Measurements from ENCODE around the gene AMPD2.
A peak's percentile ranks its signal among the peaks of the same experiment; 100 is the strongest.

AMPD2 gene

GRCh38 chr1:109643385-109644230 lies 24.0 kb downstream of the AMPD2 start:
- no peak for DNase-seq (ENCODE audit: low read depth, low spot score)
- ChIA-PET CTCF (interaction anchor here (0.6 to 18.9 kb wide), 22 partner anchors 10 to 340 kb away, joined by 3 to 830 read pairs (median 5); partner anchors contain the start of genes AHCYL1, AMPD2, EPS8L3 and GNAI3), POLR2A (no interaction called here)
- no peak overlapping the region for H3K4me3 ChIP-seq (ENCODE audit: low read depth, low read length)
- peak; percentile 94 for TF ChIP-seq CTCF (IDR thresholded peaks at IDR 0.05; ENCODE audit: insufficient read depth, low read length, missing control alignments)

- CTCF ChIA-PET = interaction anchor here (1.2 to 18.9 kb wide), 6 partner anchors 8 to 339 kb away, joined by 3 to 830 read pairs (median 358); partner anchors contain the start of genes AHCYL1, AMPD2, GNAT2 and GPR61
- DNase-seq (ENCODE audit: low read depth, low spot score) = no peak
- POLR2A ChIA-PET = no interaction called here
- H3K4me3 ChIP-seq (ENCODE audit: low read depth, low read length) = no peak overlapping the region
- no peak for TF ChIP-seq CTCF (IDR thresholded peaks at IDR 0.05; ENCODE audit: insufficient read depth, low read length, missing control alignments)
Observed at GRCh38 chr1:109644670-109645069, 25.0 kb downstream of the AMPD2 start.

GRCh38 chr1:109649491-109649914 lies 29.9 kb downstream of the AMPD2 start:
- no peak for DNase-seq (ENCODE audit: low read depth, low spot score)
- no peak for TF ChIP-seq CTCF (IDR thresholded peaks at IDR 0.05; ENCODE audit: insufficient read depth, low read length, missing control alignments)
- CTCF ChIA-PET = interaction anchor here (0.9 to 16.1 kb wide), 9 partner anchors 10 to 336 kb away, joined by 3 to 344 read pairs (median 5); partner anchors contain the start of gene AHCYL1
- H3K4me3 ChIP-seq (ENCODE audit: low read depth, low read length) = no peak overlapping the region
- POLR2A ChIA-PET = no interaction called here

GRCh38 chr1:109650609-109651008 lies 31.0 kb downstream of the AMPD2 start:
- ChIA-PET POLR2A (no interaction called here), CTCF (interaction anchor here (0.7 to 16.1 kb wide), 14 partner anchors 9 to 333 kb away, joined by 3 to 344 read pairs (median 4); partner anchors contain the start of gene AHCYL1)
- TF ChIP-seq CTCF (IDR thresholded peaks at IDR 0.05; ENCODE audit: insufficient read depth, low read length, missing control alignments) = no peak
- no peak for DNase-seq (ENCODE audit: low read depth, low spot score)
- H3K4me3 ChIP-seq (ENCODE audit: low read depth, low read length) = no peak overlapping the region

GRCh38 chr1:109652402-109652801 lies 32.8 kb downstream of the AMPD2 start:
- TF ChIP-seq CTCF (IDR thresholded peaks at IDR 0.05; ENCODE audit: insufficient read depth, low read length, missing control alignments) = no peak
- no peak overlapping the region for H3K4me3 ChIP-seq (ENCODE audit: low read depth, low read length)
- ChIA-PET CTCF (interaction anchor here (0.8 to 16.1 kb wide), 8 partner anchors 9 to 359 kb away, joined by 3 to 344 read pairs (median 6); partner anchors contain the start of genes AHCYL1 and EPS8L3), POLR2A (no interaction called here)
- DNase-seq (ENCODE audit: low read depth, low spot score) = no peak

- no peak overlapping the region for H3K4me3 ChIP-seq (ENCODE audit: low read depth, low read length)
- no peak for TF ChIP-seq CTCF (IDR thresholded peaks at IDR 0.05; ENCODE audit: insufficient read depth, low read length, missing control alignments)
- no peak for DNase-seq (ENCODE audit: low read depth, low spot score)
- POLR2A ChIA-PET = no interaction called here
- CTCF ChIA-PET = interaction anchor here (1.0 to 16.1 kb wide), 6 partner anchors 9 to 331 kb away, joined by 3 to 344 read pairs (median 5); partner anchors contain the start of gene AHCYL1
Observed at GRCh38 chr1:109653306-109653705, 33.7 kb downstream of the AMPD2 start.

Data from AG04449 (cell line).